ENCODE measurements around the gene TMEM234. TPM values are rescaled to one million over a fixed set of nuclear protein-coding genes. Genes with fewer than 3 reads are reported as not detected.

Gene TMEM234
- total RNA-seq, 1 donor from 2014 or later = 49.2 TPM

DNA sequence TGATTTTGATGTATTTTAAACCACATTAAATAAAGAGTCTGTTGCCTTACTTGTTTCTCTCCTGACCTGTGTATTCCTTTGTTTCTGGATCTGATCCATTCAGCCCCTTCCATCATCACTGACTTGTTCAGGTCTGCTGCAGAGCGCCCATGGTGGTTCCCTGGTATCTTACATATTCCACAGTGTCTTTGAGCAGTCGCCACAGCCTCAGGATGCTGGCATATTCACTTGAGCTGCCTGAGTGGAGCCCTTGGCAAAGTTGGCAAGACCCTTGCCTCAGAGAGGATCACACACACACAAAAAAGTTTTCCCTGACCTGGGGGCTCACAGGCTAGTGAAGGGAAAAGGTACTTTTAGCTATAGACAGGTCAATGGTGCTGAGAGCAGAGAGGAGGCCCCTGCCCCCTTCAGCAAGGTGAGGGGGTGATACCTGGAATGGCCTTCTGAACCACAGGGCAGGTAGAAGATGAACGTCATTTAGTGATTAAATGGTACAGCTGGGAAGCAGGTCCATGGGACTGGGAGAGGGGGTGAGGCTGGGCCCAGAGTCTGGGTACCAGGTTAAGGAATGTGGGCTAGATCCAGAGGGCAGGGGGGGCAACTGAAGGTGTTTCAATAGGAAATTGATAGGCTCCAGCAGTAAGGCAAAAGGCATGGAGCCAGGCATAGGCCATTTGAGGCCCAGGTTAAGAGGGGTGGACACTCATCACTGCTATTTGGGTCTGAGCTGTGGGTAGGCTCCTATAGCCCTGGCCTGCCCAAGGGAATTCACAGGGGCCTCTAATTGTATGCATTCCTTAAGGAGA, 23.7 kb downstream of the TMEM234 start:
- H3K27ac Mint-ChIP-seq = peak overlapping the region; percentile 60
- TF ChIP-seq, protein P1, sequence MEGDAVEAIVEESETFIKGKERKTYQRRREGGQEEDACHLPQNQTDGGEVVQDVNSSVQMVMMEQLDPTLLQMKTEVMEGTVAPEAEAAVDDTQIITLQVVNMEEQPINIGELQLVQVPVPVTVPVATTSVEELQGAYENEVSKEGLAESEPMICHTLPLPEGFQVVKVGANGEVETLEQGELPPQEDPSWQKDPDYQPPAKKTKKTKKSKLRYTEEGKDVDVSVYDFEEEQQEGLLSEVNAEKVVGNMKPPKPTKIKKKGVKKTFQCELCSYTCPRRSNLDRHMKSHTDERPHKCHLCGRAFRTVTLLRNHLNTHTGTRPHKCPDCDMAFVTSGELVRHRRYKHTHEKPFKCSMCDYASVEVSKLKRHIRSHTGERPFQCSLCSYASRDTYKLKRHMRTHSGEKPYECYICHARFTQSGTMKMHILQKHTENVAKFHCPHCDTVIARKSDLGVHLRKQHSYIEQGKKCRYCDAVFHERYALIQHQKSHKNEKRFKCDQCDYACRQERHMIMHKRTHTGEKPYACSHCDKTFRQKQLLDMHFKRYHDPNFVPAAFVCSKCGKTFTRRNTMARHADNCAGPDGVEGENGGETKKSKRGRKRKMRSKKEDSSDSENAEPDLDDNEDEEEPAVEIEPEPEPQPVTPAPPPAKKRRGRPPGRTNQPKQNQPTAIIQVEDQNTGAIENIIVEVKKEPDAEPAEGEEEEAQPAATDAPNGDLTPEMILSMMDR (IDR thresholded peaks at IDR 0.05; ENCODE audit: unreplicated experiment) = no peak
- H3K36me3 Mint-ChIP-seq (ENCODE audit: insufficient read depth) = peaks cover 8% of the 10 kb centered on the region
- H3K27me3 Mint-ChIP-seq = no peaks in the 10 kb centered on the region
- no peak for DNase-seq (ENCODE audit: low spot score, unreplicated experiment)
- H3K9me3 Mint-ChIP-seq (ENCODE audit: low read depth) = no peaks in the 10 kb centered on the region
- peaks cover 12% of the 10 kb centered on the region for H3K4me1 Mint-ChIP-seq (ENCODE audit: low read depth)
- no peak overlapping the region for H3K4me3 Mint-ChIP-seq (ENCODE audit: low read depth)

DNA sequence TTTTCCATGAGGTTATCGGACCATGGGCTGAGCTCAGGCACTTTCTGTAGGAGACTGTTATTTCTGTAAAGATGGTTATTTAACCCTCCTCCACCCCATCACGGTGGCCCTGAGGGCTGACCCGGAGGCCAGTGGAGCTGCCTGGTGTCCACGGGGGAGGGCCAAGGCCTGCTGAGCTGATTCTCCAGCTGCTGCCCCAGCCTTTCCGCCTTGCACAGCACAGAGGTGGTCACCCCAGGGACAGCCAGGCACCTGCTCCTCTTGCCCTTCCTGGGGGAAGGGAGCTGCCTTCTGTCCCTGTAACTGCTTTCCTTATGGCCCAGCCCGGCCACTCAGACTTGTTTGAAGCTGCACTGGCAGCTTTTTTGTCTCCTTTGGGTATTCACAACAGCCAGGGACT, 24.3 kb downstream of the TMEM234 start:
- Mint-ChIP-seq H3K27me3 (no peaks in the 10 kb centered on the region), H3K9me3 (ENCODE audit: low read depth) (no peaks in the 10 kb centered on the region), H3K4me3 (ENCODE audit: low read depth) (no peak overlapping the region), H3K27ac (no peak overlapping the region), H3K4me1 (ENCODE audit: low read depth) (peaks cover 12% of the 10 kb centered on the region), H3K36me3 (ENCODE audit: insufficient read depth) (peaks cover 10% of the 10 kb centered on the region)
- DNase-seq (ENCODE audit: low spot score, unreplicated experiment) = no peak
- TF ChIP-seq, protein P1 (IDR thresholded peaks at IDR 0.05; ENCODE audit: unreplicated experiment) = no peak

DNA sequence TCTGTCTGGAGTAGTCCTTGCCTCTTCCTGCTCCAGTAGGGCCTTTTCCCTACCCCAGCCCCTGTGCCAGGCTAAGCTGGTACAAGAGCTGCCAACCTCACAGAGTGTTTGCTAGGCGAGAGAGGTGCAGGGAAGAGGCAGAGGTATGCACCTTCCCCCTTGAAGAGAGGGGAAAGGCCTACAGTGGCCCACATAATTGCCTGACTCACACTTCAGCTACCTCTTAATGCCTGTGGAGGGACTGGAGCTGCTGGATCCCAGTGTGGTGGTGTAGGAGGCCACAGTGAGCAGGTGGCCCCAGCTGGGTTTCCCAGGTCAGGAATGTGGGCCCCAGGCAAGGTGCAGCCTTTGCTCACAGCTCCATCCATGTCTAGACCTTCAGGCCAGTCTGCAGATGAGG, 25.1 kb downstream of the TMEM234 start:
- no peaks in the 10 kb centered on the region for H3K27me3 Mint-ChIP-seq
- peaks cover 13% of the 10 kb centered on the region for H3K36me3 Mint-ChIP-seq (ENCODE audit: insufficient read depth)

DNA sequence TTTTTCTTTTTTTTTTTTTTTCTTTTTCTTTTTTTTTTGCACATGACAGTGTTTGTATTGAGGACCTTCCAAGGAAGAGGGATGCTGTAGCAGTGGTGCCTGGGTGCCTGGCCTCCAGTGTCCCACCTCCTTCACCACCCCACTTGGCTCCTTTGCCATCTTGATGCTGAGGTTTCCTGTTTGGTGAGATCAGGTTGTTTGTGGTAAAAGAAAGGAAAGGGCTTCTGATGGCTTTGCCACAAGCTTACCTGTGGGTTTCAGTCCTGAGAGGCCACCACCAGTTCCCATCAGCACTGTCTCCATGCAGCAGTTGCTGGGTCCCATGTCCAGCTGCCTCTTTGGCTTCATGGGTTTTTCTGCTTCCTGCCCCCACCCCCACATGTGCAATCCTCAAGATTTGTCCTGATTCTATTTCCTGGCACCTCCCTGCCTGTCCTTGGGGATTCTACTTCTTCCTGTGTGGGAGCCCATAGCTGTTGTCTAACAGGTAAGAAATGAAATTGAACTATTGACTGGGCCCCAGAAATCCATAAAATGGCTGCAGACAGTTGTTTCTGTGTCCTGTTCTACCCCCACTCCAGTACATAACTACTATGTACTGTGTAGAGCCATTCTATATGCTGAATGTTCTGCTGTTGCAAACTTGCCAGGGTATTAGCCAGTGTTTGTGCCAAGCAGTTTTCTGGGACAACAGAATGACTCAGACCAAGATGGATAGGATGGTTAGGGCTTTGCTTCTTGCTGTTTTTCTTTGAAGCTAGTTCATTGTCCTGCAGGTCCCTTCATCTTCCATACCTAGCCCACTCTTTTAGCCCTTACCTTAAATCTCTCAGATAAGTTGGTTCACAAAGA, 26.0 kb downstream of the TMEM234 start:
- Mint-ChIP-seq H3K27ac (peak overlapping the region; percentile 10), H3K9me3 (ENCODE audit: low read depth) (no peaks in the 10 kb centered on the region), H3K27me3 (no peaks in the 10 kb centered on the region), H3K36me3 (ENCODE audit: insufficient read depth) (peaks cover 20% of the 10 kb centered on the region), H3K4me1 (ENCODE audit: low read depth) (peaks cover 7% of the 10 kb centered on the region), H3K4me3 (ENCODE audit: low read depth) (no peak overlapping the region)
- DNase-seq (ENCODE audit: low spot score, unreplicated experiment) = no peak
- TF ChIP-seq, protein P1 (IDR thresholded peaks at IDR 0.05; ENCODE audit: unreplicated experiment) = no peak

More for the DNA sequence above, 25.1 kb downstream of the TMEM234 start:
- Mint-ChIP-seq H3K9me3 (ENCODE audit: low read depth) (no peaks in the 10 kb centered on the region), H3K4me1 (ENCODE audit: low read depth) (peaks cover 12% of the 10 kb centered on the region), H3K4me3 (ENCODE audit: low read depth) (no peak overlapping the region), H3K27ac (peak overlapping the region; percentile 10)
- no peak for DNase-seq (ENCODE audit: low spot score, unreplicated experiment)
- TF ChIP-seq, protein P1 (IDR thresholded peaks at IDR 0.05; ENCODE audit: unreplicated experiment) = no peak

DNA sequence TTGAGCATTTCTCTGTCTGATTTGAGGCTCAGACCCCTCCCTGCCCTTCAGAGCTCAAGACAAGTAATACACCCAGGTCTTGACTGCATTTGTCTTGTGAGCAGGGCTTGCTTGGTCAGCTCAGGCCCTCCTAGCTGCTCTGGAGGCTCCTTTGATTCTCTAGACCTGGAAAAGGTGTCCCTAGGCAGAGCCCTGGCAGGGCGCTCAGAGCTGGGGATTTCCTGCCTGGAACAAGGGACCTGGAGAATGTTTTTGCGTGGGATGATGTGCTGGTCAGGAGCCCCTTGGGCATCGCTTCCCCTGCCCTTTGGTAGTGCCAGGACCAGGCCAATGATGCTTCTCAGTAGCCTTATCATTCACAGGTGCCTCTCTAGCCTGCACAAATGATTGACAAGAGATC, 26.6 kb downstream of the TMEM234 start:
- Mint-ChIP-seq H3K9me3 (ENCODE audit: low read depth) (no peaks in the 10 kb centered on the region), H3K4me3 (ENCODE audit: low read depth) (no peak overlapping the region), H3K4me1 (ENCODE audit: low read depth) (peaks cover 7% of the 10 kb centered on the region), H3K27me3 (no peaks in the 10 kb centered on the region), H3K27ac (no peak overlapping the region), H3K36me3 (ENCODE audit: insufficient read depth) (peaks cover 20% of the 10 kb centered on the region)
- no peak for DNase-seq (ENCODE audit: low spot score, unreplicated experiment)
- TF ChIP-seq, protein P1 (IDR thresholded peaks at IDR 0.05; ENCODE audit: unreplicated experiment) = no peak
